ENCODE data around the gene RPS8.
"Not testable (repeated sequence)": the region's sequence is repeated elsewhere in the genome, so short reads cannot be mapped to it uniquely, and the experiment has no call there.

RPS8 gene

GRCh38 chr1:44810101-44810761, 34.9 kb downstream of the RPS8 start:
- Histone ChIP-seq H3K4me3 (ENCODE audit: low read depth, low read length) (peak overlapping the region; percentile 41), H3K27me3 (ENCODE audit: control insufficient read depth, insufficient read depth, low read length) (no peaks in the 10 kb centered on the region), H3K79me2 (peaks cover 5% of the 10 kb centered on the region), H3K9me3 (ENCODE audit: control insufficient read depth, low read length) (no peaks in the 10 kb centered on the region), H2AFZ (no peak overlapping the region), H3K4me1 (peaks cover 41% of the 10 kb centered on the region), H3K36me3 (ENCODE audit: control insufficient read depth, insufficient read depth, low read length) (no peaks in the 10 kb centered on the region), H3K4me2 (ENCODE audit: low read length) (peak overlapping the region; percentile 84), H3K27ac (peak overlapping the region; percentile 100), H3K9ac (no peak overlapping the region)
- no peak for TF ChIP-seq CTCF (IDR thresholded peaks at IDR 0.05)

- H3K27ac ChIP-seq = peak overlapping the region; percentile 100
Observed at GRCh38 chr1:44810762-44811105, 35.4 kb downstream of the RPS8 start.

GRCh38 chr1:44811234-44811633, 35.9 kb downstream of the RPS8 start:
- no peak overlapping the region for H3K4me3 ChIP-seq (ENCODE audit: low read depth, low read length)
- H3K27ac ChIP-seq = peak overlapping the region; percentile 49
- H2AFZ ChIP-seq = no peak overlapping the region
- no peaks in the 10 kb centered on the region for H3K36me3 ChIP-seq (ENCODE audit: control insufficient read depth, insufficient read depth, low read length)
- H3K4me1 ChIP-seq = peaks cover 41% of the 10 kb centered on the region
- H3K9ac ChIP-seq = no peak overlapping the region
- no peak for TF ChIP-seq CTCF (IDR thresholded peaks at IDR 0.05)
- H3K4me2 ChIP-seq (ENCODE audit: low read length) = peak overlapping the region; percentile 57
- H3K9me3 ChIP-seq (ENCODE audit: control insufficient read depth, low read length) = no peaks in the 10 kb centered on the region
- no peaks in the 10 kb centered on the region for H3K27me3 ChIP-seq (ENCODE audit: control insufficient read depth, insufficient read depth, low read length)
- H3K79me2 ChIP-seq = peaks cover 5% of the 10 kb centered on the region

More at GRCh38 chr1:44810762-44811105, 35.4 kb downstream of the RPS8 start:
- not testable (repeated sequence) for H3K4me3 ChIP-seq (ENCODE audit: low read depth, low read length); H3K27me3 ChIP-seq (ENCODE audit: control insufficient read depth, insufficient read depth, low read length); H3K4me2 ChIP-seq (ENCODE audit: low read length); H3K9me3 ChIP-seq (ENCODE audit: control insufficient read depth, low read length); H3K9ac ChIP-seq; H3K36me3 ChIP-seq (ENCODE audit: control insufficient read depth, insufficient read depth, low read length); H3K79me2 ChIP-seq; H2AFZ ChIP-seq
- peaks cover 41% of the 10 kb centered on the region for H3K4me1 ChIP-seq

- Histone ChIP-seq H3K27me3 (ENCODE audit: control insufficient read depth, insufficient read depth, low read length) (no peaks in the 10 kb centered on the region), H3K9ac (no peak overlapping the region), H3K79me2 (peaks cover 5% of the 10 kb centered on the region), H3K4me2 (ENCODE audit: low read length) (no peak overlapping the region), H3K36me3 (ENCODE audit: control insufficient read depth, insufficient read depth, low read length) (no peaks in the 10 kb centered on the region), H3K9me3 (ENCODE audit: control insufficient read depth, low read length) (no peaks in the 10 kb centered on the region), H3K4me1 (peaks cover 25% of the 10 kb centered on the region), H2AFZ (no peak overlapping the region), H3K4me3 (ENCODE audit: low read depth, low read length) (no peak overlapping the region), H3K27ac (no peak overlapping the region)
- TF ChIP-seq CTCF (IDR thresholded peaks at IDR 0.05) = no peak
Observed at GRCh38 chr1:44812822-44813543, 37.6 kb downstream of the RPS8 start.

GRCh38 chr1:44815926-44816325, 40.6 kb downstream of the RPS8 start:
- not testable (repeated sequence) for H3K4me3 ChIP-seq (ENCODE audit: low read depth, low read length); H3K9ac ChIP-seq; H3K4me2 ChIP-seq (ENCODE audit: low read length); H3K9me3 ChIP-seq (ENCODE audit: control insufficient read depth, low read length); H3K4me1 ChIP-seq; H2AFZ ChIP-seq; H3K79me2 ChIP-seq; H3K36me3 ChIP-seq (ENCODE audit: control insufficient read depth, insufficient read depth, low read length); H3K27me3 ChIP-seq (ENCODE audit: control insufficient read depth, insufficient read depth, low read length); H3K27ac ChIP-seq
